Body of pancreas (tissue), 4 donors: ENCODE data around the gene KIF26A. TPM values are rescaled to one million over a fixed set of nuclear protein-coding genes. Genes with fewer than 3 reads are reported as not detected.

Experiments used
- ATAC-seq: fragments of 150-250 bp; one replicate; pipeline ENCODE4 v1.9.1; 2016
- DNase-seq, 4 donors: peaks; one replicate each; pipeline ENCODE4 v3.0.0-alpha.2; 2019
- H3K27ac ChIP-seq, 4 donors: fragments of 200-600 bp; sonication (generic); 1 replicate in 3 of 4; 2 replicates in 1 of 4; pipeline versions ENCODE4 v1.5.1 to v1.6.1; 2016 to 2019; ENCODE audit warnings: mild to moderate bottlenecking in 1 of 4, mixed read lengths in 1 of 4, moderate library complexity in 1 of 4
- H3K27me3 ChIP-seq, 2 donors: fragments of 200-600 bp; sonication (generic); one replicate each; pipeline ENCODE4 v1.6.0; 2016; ENCODE audit warnings: mild to moderate bottlenecking in 1 of 2
- H3K36me3 ChIP-seq, 2 donors: fragments of 200-600 bp; sonication (generic); replicated peaks in 1 of 2; 2 replicates each; pipeline ENCODE4 v1.5.1; 2016; ENCODE audit warnings: low read depth in 2 of 2; ENCODE audit not compliant: insufficient read depth in 1 of 2
- H3K4me1 ChIP-seq: fragments of 200-600 bp; sonication (generic); one replicate; pipeline ENCODE4 v1.6.0; 2016
- H3K4me3 ChIP-seq, 2 donors: fragments of 200-600 bp; sonication (generic); 1 replicate in 1 of 2; 2 replicates in 1 of 2; pipeline ENCODE4 v1.5.1; 2016 to 2019
- H3K9me3 ChIP-seq, 3 donors: fragments of 200-600 bp; sonication (generic); 1 replicate in 2 of 3; 2 replicates in 1 of 3; pipeline ENCODE4 v1.5.1; 2016
- CTCF ChIP-seq, 7 experiments: fragments of 450-650 bp in 4 of 7; fragments of 200-600 bp in 3 of 7; sonication (generic) in 3 of 7; IDR thresholded peaks; one replicate each; pipeline ENCODE4 v1.5.1; 2016 to 2019; ENCODE audit warnings: antibody characterized with exemption in 7 of 7
- POLR2A ChIP-seq, 3 donors: fragments of 450-650 bp; IDR thresholded peaks; one replicate each; pipeline ENCODE4 v1.6.1; 2016; ENCODE audit warnings: antibody characterized with exemption in 3 of 3, mild to moderate bottlenecking in 2 of 3
- WGBS, 2 donors: methylation state at CpG; one replicate each; pipeline ENCODE4 v1.1.5; 2017; 5-methylcytosine and 5-hydroxymethylcytosine counted together
- intact Hi-C: fragments of 100-400 bp; cut with DNase I; formaldehyde crosslinking; loops from one replicate; pipeline ENCODE4 v1.15.1; 2023
- total RNA-seq, 2 donors: library from RNA; depleted of rRNA; stranded (reverse); fragments of >200 nt; gene quantifications; one replicate each; pipeline ENCODE4 v1.1.0, GENCODE V29; 2016

The KIF26A gene
- total RNA-seq, 2 donors from 2014 or later, result 14.8 to 17.1 TPM

GRCh38 chr14:104140463-104141331 is 2.3 kb downstream of the KIF26A start:
- DNase-seq, result peak in 2 of 4 donors; percentile 2 to 8
- TF ChIP-seq CTCF (IDR thresholded peaks at IDR 0.05) (no peak), POLR2A (IDR thresholded peaks at IDR 0.05) (no peak)
- Histone ChIP-seq H3K27me3 (peaks cover 0 to 13% of the 10 kb centered on the region in 2 donors), H3K36me3 (no peaks in the 10 kb centered on the region), H3K9me3 (no peaks in the 10 kb centered on the region), H3K4me1 (peaks cover 40% of the 10 kb centered on the region), H3K27ac (no peak overlapping the region), H3K4me3 (no peak overlapping the region)
- intact Hi-C loops, result loop anchor here (10.0 kb wide), 1 partner anchor 224 kb away; no protein-coding TSS in a partner anchor
- WGBS, 2 donors, result 72 to 82% methylated on average over 3 to 12 of the region's 12 CpGs
- ATAC-seq, result no peak

- ATAC-seq, result no peak
- no peak for TF ChIP-seq CTCF (IDR thresholded peaks at IDR 0.05)
- no peak for TF ChIP-seq POLR2A (IDR thresholded peaks at IDR 0.05)
- peak in 2 of 4 donors; percentile 5 to 11 for DNase-seq
- Histone ChIP-seq H3K4me1 (peaks cover 33% of the 10 kb centered on the region), H3K36me3 (no peaks in the 10 kb centered on the region), H3K27ac (no peak overlapping the region), H3K27me3 (peaks cover 0 to 7% of the 10 kb centered on the region in 2 donors), H3K9me3 (no peaks in the 10 kb centered on the region), H3K4me3 (no peak overlapping the region)
- intact Hi-C loops, result loop anchor here (10.0 kb wide), 1 partner anchor 223 kb away; no protein-coding TSS in a partner anchor
- WGBS, 2 donors, result 83 to 89% methylated on average over 9 to 11 of the region's 15 CpGs
These were observed 3.3 kb downstream of the KIF26A start for GRCh38 chr14:104141621-104142091.

- no peak overlapping the region for H3K27ac ChIP-seq
- peaks cover 26% of the 10 kb centered on the region for H3K4me1 ChIP-seq
- peaks cover 0 to under 1% of the 10 kb centered on the region in 2 donors for H3K27me3 ChIP-seq
- TF ChIP-seq POLR2A (IDR thresholded peaks at IDR 0.05), result no peak
- TF ChIP-seq CTCF (IDR thresholded peaks at IDR 0.05), result no peak
- WGBS, 2 donors, result 67 to 87% methylated on average over 7 to 11 of the region's 11 CpGs
- intact Hi-C loops, result loop anchor here (10.0 kb wide), 1 partner anchor 222 kb away; no protein-coding TSS in a partner anchor
- H3K4me3 ChIP-seq, result no peak overlapping the region
- no peaks in the 10 kb centered on the region for H3K9me3 ChIP-seq
- no peaks in the 10 kb centered on the region for H3K36me3 ChIP-seq
- ATAC-seq, result no peak
- DNase-seq, result peak in 2 of 4 donors; percentile 3 to 10
These were observed 4.0 kb downstream of the KIF26A start for GRCh38 chr14:104142136-104142945.

GRCh38 chr14:104142946-104143470 is 4.6 kb downstream of the KIF26A start:
- Histone ChIP-seq H3K9me3 (no peaks in the 10 kb centered on the region), H3K27ac (no peak overlapping the region), H3K4me1 (peaks cover 25% of the 10 kb centered on the region), H3K4me3 (no peak overlapping the region), H3K27me3 (no peaks in the 10 kb centered on the region), H3K36me3 (no peaks in the 10 kb centered on the region)
- peak in 2 of 4 donors; percentile 4 to 9 for DNase-seq
- 66 to 79% methylated on average over 8 to 16 of the region's 16 CpGs for WGBS, 2 donors
- TF ChIP-seq CTCF (IDR thresholded peaks at IDR 0.05), result no peak
- TF ChIP-seq POLR2A (IDR thresholded peaks at IDR 0.05), result no peak
- ATAC-seq, result no peak
- intact Hi-C loops, result loop anchor here (10.0 kb wide), 1 partner anchor 222 kb away; no protein-coding TSS in a partner anchor
